A549 (cell line): ENCODE data around the gene METTL27.

Experiments used
- BCL3 ChIP-seq: fragments of >200 bp; sonication (Bioruptor Twin); formaldehyde crosslinking; IDR thresholded peaks from 3 replicates; pipeline ENCODE4 v1.6.1; 2016
- CBX2 ChIP-seq: fragments of 200-600 bp; sonication (generic); IDR thresholded peaks from 2 replicates; pipeline ENCODE4 v1.6.1; 2016; ENCODE audit warnings: low read depth, mild to moderate bottlenecking, borderline replicate concordance
- CEBPB ChIP-seq, 2 experiments: fragments of >200 bp in 1 of 2; sonication (Bioruptor Twin) in 1 of 2; formaldehyde crosslinking in 1 of 2; IDR thresholded peaks; 2 replicates each; pipeline ENCODE4 v1.6.1; 2012 to 2016
- EP300 ChIP-seq, 2 experiments: fragments of >200 bp; sonication (Bioruptor Twin); formaldehyde crosslinking; IDR thresholded peaks; 2 replicates in 1 of 2; 3 replicates in 1 of 2; pipeline ENCODE4 v1.6.1; 2016 to 2017
- FOSL2 ChIP-seq, 2 experiments: fragments of 450-650 bp in 1 of 2; fragments of >200 bp in 1 of 2; sonication (Bioruptor Twin) in 1 of 2; formaldehyde crosslinking; IDR thresholded peaks; 2 replicates each; pipeline versions ENCODE4 v1.5.0 to v1.6.1; 2016 to 2020; ENCODE audit warnings: mild to moderate bottlenecking in 1 of 2, moderate library complexity in 1 of 2
- MAX ChIP-seq: IDR thresholded peaks from 2 replicates; pipeline ENCODE4 v1.6.1; 2012
- RNF2 ChIP-seq: fragments of 200-600 bp; sonication (generic); IDR thresholded peaks from 2 replicates; pipeline ENCODE4 v1.6.1; 2016; ENCODE audit warnings: low read depth, mild to moderate bottlenecking, antibody characterized with exemption, moderate library complexity, borderline replicate concordance
- USF2 ChIP-seq: fragments of 450-650 bp; IDR thresholded peaks from 2 replicates; pipeline ENCODE4 v1.6.1; 2014; ENCODE audit warnings: antibody characterized with exemption
- ZFP36 ChIP-seq: fragments of 450-650 bp; IDR thresholded peaks from 2 replicates; pipeline ENCODE4 v1.6.1; 2014; ENCODE audit warnings: borderline replicate concordance; ENCODE audit not compliant: partially characterized antibody
- TF ChIP-seq, protein P1 (sequence below): fragments of >200 bp; sonication (Bioruptor Twin); formaldehyde crosslinking; IDR thresholded peaks from 3 replicates; pipeline ENCODE4 v1.5.1; 2016
- TF ChIP-seq, protein P2 (sequence below): fragments of 200-600 bp; sonication (generic); IDR thresholded peaks from 2 replicates; pipeline ENCODE4 v1.6.1; 2016; ENCODE audit warnings: antibody characterized with exemption, mild to moderate bottlenecking, moderate library complexity

DNA sequence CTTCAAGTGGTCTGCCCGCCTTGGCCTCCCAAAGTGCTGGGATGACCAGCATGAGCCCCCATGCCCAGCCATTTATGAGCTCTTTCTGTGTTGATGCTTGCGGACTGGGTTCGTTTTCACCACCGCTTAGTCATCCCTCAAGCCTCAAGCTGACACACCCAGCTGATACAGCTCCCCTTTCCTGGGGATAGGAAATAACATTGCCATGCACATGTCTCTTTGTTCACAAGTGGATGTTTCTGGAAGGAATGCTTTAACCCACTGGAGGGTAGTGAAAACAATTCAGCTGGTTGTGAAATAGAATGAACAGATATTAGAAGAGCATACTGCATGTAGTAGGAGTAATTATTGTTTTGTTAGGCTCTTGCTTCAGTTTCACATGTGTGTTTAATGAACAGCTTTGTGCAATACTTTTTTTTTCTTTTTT lies 8.5 kb upstream of the METTL27 start:
- TF ChIP-seq, protein P1, sequence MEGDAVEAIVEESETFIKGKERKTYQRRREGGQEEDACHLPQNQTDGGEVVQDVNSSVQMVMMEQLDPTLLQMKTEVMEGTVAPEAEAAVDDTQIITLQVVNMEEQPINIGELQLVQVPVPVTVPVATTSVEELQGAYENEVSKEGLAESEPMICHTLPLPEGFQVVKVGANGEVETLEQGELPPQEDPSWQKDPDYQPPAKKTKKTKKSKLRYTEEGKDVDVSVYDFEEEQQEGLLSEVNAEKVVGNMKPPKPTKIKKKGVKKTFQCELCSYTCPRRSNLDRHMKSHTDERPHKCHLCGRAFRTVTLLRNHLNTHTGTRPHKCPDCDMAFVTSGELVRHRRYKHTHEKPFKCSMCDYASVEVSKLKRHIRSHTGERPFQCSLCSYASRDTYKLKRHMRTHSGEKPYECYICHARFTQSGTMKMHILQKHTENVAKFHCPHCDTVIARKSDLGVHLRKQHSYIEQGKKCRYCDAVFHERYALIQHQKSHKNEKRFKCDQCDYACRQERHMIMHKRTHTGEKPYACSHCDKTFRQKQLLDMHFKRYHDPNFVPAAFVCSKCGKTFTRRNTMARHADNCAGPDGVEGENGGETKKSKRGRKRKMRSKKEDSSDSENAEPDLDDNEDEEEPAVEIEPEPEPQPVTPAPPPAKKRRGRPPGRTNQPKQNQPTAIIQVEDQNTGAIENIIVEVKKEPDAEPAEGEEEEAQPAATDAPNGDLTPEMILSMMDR: no peak
- TF ChIP-seq, protein P2, sequence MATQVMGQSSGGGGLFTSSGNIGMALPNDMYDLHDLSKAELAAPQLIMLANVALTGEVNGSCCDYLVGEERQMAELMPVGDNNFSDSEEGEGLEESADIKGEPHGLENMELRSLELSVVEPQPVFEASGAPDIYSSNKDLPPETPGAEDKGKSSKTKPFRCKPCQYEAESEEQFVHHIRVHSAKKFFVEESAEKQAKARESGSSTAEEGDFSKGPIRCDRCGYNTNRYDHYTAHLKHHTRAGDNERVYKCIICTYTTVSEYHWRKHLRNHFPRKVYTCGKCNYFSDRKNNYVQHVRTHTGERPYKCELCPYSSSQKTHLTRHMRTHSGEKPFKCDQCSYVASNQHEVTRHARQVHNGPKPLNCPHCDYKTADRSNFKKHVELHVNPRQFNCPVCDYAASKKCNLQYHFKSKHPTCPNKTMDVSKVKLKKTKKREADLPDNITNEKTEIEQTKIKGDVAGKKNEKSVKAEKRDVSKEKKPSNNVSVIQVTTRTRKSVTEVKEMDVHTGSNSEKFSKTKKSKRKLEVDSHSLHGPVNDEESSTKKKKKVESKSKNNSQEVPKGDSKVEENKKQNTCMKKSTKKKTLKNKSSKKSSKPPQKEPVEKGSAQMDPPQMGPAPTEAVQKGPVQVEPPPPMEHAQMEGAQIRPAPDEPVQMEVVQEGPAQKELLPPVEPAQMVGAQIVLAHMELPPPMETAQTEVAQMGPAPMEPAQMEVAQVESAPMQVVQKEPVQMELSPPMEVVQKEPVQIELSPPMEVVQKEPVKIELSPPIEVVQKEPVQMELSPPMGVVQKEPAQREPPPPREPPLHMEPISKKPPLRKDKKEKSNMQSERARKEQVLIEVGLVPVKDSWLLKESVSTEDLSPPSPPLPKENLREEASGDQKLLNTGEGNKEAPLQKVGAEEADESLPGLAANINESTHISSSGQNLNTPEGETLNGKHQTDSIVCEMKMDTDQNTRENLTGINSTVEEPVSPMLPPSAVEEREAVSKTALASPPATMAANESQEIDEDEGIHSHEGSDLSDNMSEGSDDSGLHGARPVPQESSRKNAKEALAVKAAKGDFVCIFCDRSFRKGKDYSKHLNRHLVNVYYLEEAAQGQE: no peak
- TF ChIP-seq CBX2 (no peak), ZFP36 (no peak), BCL3 (no peak), FOSL2 (IDR thresholded peaks at IDR 0.05) (no peak), FOSL2 (CRISPR knock-in tag; IDR thresholded peaks at IDR 0.05) (peak; percentile 71), MAX (peak; percentile 83), CEBPB (IDR thresholded peaks at IDR 0.05) (no peak; a peak in 1 of 4 replicates), USF2 (no peak), EP300 (IDR thresholded peaks at IDR 0.05) (no peak), RNF2 (no peak)
